Right lobe of liver (tissue), 4 donors: Measurements from ENCODE around the gene NLRC5.

Experiments used
- CTCF ChIP-seq, 4 donors: fragments of 200-600 bp in 3 of 4; fragments of 450-650 bp in 1 of 4; IDR thresholded peaks; one replicate each; pipeline versions ENCODE4 v1.5.1 to v1.8.0; 2016 to 2022; ENCODE audit warnings: antibody characterized with exemption in 4 of 4, mild to moderate bottlenecking in 2 of 4
- POLR2A ChIP-seq: fragments of 450-650 bp; IDR thresholded peaks from one replicate; pipeline ENCODE4 v1.6.1; 2017; ENCODE audit warnings: antibody characterized with exemption, mild to moderate bottlenecking
- donor health status: DM: no; HTN: no; CAD: no.
- donor health status: DM: no; HTN: no; CAD: no.
- donor health status: DM: no; HTN: yes; CAD: no.

DNA sequence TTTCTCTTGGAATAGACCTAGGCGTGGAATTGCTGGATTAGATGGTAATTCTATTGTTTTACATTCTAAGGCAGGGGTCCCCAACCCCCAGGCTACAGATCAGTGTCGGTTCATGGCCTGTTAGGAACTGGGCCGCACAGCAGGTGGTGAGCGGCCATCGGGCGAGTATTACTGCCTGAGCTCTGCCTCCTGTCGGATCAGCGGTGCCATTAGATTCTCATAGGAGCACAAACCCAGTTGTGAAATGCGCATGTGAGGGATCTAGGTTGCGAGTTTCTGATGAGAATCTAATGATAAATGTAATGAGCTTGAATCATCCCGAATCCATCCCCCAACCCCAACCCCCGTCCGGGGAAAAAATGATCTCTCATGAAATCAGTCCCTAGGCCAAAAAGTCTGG is 23.0 kb downstream of the NLRC5 start:
- TF ChIP-seq CTCF (IDR thresholded peaks at IDR 0.05), result no peak
- no peak for TF ChIP-seq POLR2A
